BJ (cell line): ENCODE data around the gene CCBE1. TPM values are rescaled to one million over a fixed set of nuclear protein-coding genes. Genes with fewer than 3 reads are reported as not detected.
A peak's percentile ranks its signal among the peaks of the same experiment; 100 is the strongest.

Experiments
- CTCF ChIA-PET: fragments of 350-600 bp; formaldehyde crosslinking; extraction: SDS; loops from one replicate; lab custom pipeline; 2021; ENCODE audit warnings: antibody characterized with exemption, inconsistent platforms; lab: Yijun Ruan, JAX
- POLR2A ChIA-PET: fragments of 300-600 bp; sonication (Branson Sonifier 250); formaldehyde crosslinking; extraction: SDS; loops from one replicate; lab custom pipeline; 2021; ENCODE audit warnings: antibody characterized with exemption; lab: Charles Lee
- DNase-seq: peaks from one replicate; pipeline ENCODE4 v3.0.0-alpha.2; 2011; ENCODE audit warnings: low read depth
- H3K27me3 ChIP-seq: 2 replicates; pipeline ENCODE4 v1.6.0; 2011; ENCODE audit warnings: low read length; ENCODE audit not compliant: control insufficient read depth, insufficient read depth
- H3K36me3 ChIP-seq: 2 replicates; pipeline ENCODE4 v1.5.1; 2011; ENCODE audit warnings: low read length; ENCODE audit not compliant: control insufficient read depth, insufficient read depth
- H3K4me3 ChIP-seq: 2 replicates; pipeline ENCODE4 v1.5.1; 2011; ENCODE audit warnings: low read depth, mild to moderate bottlenecking, control low read depth, low read length
- polyA plus RNA-seq: library from polyadenylated mRNA; depleted of rRNA; stranded (reverse); fragments of >200 nt; gene quantifications from 2 replicates; pipeline ENCODE4 v1.2.3, GENCODE V29; 2011
- TF ChIP-seq, protein P1 (sequence below): IDR thresholded peaks from 2 replicates; pipeline ENCODE4 v1.5.1; 2011; ENCODE audit warnings: low read depth, mild to moderate bottlenecking, control low read depth, inconsistent platforms, low read length, moderate library complexity; ENCODE audit not compliant: insufficient read depth

The CCBE1 gene
- polyA plus RNA-seq, 1 experiment: 51.2 TPM

DNA sequence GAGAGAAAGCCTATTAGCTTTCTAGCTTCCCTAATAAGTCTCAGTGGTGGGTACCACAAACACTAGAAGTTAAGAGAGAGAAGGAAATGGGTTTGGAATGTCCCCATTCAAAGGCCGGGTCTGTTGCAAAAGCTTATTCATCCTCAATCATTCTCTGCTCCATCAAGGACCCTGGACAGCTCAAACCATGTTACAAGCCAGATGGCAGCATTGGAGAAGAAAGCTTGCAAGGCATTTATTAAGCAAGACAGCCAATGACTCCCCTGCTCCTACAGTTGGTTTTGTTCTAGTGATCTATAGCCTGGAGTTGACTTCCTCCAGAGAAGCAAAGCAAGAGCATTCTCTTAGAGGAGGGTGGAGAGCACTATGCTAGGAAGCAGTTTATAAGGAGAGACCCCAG lies 251.2 kb downstream of the CCBE1 start:
- Histone ChIP-seq H3K27me3 (no peaks in the 10 kb centered on the region), H3K4me3 (no peak overlapping the region), H3K36me3 (peaks cover 2% of the 10 kb centered on the region; the same call in 1 of the 2 replicates)
- ChIA-PET POLR2A (no interaction called here), CTCF (interaction anchor here (2.7 kb wide), 1 partner anchor 378 kb away, joined by 10 read pairs; no protein-coding TSS in a partner anchor)
- TF ChIP-seq, protein P1, sequence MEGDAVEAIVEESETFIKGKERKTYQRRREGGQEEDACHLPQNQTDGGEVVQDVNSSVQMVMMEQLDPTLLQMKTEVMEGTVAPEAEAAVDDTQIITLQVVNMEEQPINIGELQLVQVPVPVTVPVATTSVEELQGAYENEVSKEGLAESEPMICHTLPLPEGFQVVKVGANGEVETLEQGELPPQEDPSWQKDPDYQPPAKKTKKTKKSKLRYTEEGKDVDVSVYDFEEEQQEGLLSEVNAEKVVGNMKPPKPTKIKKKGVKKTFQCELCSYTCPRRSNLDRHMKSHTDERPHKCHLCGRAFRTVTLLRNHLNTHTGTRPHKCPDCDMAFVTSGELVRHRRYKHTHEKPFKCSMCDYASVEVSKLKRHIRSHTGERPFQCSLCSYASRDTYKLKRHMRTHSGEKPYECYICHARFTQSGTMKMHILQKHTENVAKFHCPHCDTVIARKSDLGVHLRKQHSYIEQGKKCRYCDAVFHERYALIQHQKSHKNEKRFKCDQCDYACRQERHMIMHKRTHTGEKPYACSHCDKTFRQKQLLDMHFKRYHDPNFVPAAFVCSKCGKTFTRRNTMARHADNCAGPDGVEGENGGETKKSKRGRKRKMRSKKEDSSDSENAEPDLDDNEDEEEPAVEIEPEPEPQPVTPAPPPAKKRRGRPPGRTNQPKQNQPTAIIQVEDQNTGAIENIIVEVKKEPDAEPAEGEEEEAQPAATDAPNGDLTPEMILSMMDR: 0 out of 2 replicates have a peak, but pooled peaks have one; percentile 4
- no peak for DNase-seq

DNA sequence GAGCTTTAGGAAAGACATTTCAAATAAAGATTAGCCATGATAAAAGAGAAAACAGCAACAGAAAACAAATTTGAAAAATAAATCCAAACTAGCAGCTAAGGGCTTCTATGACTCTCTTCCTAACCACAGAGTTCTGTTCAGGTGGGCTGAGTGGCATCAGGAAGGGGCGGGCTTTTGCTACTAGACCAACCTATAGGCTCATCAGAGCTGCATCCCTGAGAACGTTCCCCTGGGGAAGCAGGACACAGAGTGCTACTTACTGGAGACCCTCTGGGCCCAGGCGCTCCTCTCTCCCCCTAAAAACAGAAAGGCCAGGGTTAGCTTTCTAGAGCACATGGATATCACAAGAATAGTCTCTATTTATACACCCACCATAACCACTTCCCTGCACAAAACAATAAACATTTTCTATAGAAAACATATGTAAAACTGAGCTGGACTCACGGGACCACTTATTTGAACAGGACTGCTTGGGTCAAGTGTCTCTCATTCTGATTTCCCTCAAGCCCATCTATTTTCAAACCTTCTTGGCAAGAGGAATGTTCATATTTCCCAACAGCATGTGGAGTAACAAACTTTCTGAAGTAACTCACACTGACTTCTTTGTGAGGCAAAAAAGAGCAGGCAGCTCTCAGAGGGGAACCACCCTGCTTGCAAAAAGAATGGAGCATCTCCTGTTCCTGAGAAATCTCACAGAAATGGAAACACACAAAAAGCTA lies 259.2 kb downstream of the CCBE1 start:
- DNase-seq: no peak
- 0 out of 2 replicates have a peak, but pooled peaks cover 1% of the 10 kb centered on the region for H3K36me3 ChIP-seq
- CTCF ChIA-PET: interaction anchor here (0.6 to 1.7 kb wide), 4 partner anchors 9 to 1248 kb away, joined by 3 to 5 read pairs (median 4); no protein-coding TSS in a partner anchor
- H3K4me3 ChIP-seq: no peak overlapping the region
- TF ChIP-seq, protein P1: no peak
- H3K27me3 ChIP-seq: no peaks in the 10 kb centered on the region
- POLR2A ChIA-PET: no interaction called here

DNA sequence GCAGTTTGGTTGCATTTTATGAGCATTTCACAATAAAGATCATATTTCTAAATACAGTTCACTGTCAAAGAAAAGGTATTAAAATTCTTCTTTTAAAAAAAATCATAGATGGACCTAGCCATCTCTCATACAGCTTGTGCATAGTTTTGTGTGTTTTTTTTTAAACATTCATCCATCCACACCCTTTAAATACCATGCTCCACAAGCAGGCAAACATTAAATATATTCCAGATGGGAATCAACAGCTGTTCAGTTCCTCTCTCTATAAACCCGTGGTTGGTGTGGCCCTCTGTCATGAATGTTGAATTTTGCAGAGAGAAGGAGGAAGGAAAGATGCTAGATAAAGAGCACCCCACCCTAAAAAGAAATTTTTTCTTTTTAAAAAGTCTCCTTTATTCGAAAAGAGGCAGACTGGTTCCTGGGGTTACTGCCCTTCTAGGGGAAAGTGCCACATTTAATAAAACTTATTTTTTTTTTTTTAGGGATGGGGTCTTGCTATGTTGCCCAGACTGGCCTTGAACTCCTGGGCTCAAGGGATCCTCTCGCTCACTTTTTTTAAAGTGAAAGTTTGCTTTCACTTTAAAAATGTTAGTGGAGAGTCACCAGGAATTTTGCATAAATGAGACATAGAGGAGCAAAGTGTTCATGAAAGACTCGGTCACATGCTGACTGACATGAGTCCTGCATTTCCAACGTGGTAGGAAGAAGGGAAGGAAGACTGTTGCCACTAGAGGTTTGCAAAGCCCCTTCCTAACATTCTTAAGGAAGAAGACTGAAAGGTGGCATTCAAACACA lies 264.2 kb downstream of the CCBE1 start:
- TF ChIP-seq, protein P1: no peak
- Histone ChIP-seq H3K36me3 (no peaks in the 10 kb centered on the region), H3K27me3 (no peaks in the 10 kb centered on the region), H3K4me3 (no peak overlapping the region)
- ChIA-PET CTCF (no interaction called here), POLR2A (no interaction called here)
- no peak for DNase-seq

DNA sequence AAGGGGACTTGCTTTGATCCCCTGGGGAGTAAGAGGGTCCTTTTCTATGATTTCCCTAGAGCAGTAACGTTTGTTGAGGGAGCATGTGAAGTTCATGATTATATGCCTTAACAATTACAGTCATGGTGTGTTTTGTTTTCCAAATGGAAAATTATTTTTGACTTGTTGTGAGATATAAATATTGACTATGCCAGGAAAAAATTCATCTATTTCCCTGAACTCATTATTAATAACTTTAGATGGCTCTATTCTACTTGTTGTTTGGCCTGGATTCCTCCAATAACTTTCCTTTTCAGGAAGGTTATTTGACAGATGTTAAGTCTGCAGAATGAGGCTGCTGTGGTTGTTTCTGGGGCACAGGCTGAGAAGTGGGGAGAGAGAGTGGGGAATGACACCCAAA lies 266.1 kb downstream of the CCBE1 start:
- ChIA-PET POLR2A (no interaction called here), CTCF (interaction anchor here (0.6 to 1.2 kb wide), 2 partner anchors 29 to 42 kb away, joined by 4 to 5 read pairs; no protein-coding TSS in a partner anchor)
- H3K4me3 ChIP-seq: no peak overlapping the region
- TF ChIP-seq, protein P1: no peak
- no peaks in the 10 kb centered on the region for H3K27me3 ChIP-seq
- no peak for DNase-seq
- H3K36me3 ChIP-seq: no peaks in the 10 kb centered on the region

DNA sequence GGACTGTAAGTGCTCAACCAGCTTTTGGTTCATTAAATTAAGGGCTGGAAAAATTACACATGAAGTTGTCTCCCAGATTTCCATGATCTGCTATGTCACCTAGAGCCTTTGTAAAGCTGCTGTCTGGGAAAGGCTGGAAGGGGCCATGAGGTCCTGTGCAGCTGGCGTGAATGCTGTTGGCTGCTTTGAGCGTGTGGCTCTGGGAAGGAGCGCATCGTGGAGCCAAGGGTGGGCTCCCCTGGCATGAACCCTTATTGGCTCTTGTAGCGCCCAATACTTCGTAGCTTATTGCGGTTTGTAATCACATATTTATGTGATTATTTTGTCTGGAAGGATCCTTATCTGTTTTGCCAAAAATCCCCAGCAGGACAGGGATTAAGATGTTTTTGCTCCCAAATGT lies 267.6 kb downstream of the CCBE1 start:
- ChIA-PET CTCF (interaction anchor here (0.6 kb wide), 1 partner anchor 459 kb away, joined by 3 read pairs; no protein-coding TSS in a partner anchor), POLR2A (no interaction called here)
- no peak overlapping the region for H3K4me3 ChIP-seq
- no peak for DNase-seq
- TF ChIP-seq, protein P1: no peak
- H3K36me3 ChIP-seq: no peaks in the 10 kb centered on the region
- H3K27me3 ChIP-seq: no peaks in the 10 kb centered on the region
